ENCODE measurements around the gene PTS.

PTS gene

DNA sequence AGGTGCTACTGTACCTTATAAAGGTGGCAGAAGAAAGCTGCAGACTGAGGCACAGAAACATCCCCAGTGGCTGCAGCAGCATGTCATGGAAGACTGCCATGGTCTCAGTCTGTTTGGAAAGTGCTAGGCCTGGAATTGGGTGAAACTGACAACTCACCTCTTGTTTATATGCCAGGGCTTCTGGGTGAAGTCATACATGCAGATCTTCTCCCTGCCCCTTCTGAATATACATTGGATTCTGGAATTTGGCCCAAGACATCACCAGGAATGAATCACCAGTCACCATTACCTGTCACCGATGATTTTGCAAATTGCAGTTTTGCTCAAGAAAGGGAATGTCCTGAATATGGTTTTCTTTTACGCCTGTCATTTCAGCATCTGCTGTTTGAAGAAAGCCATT is 34.3 kb downstream of the PTS start, which contains the start of gene PLET1:
Gene PLET1, minus strand, starts transcription at position 371 of the 400 bp plus-strand sequence. Its CDS starts 271 bp downstream, at position 100.
- in situ Hi-C loops (cut with HindIII; ENCODE audit: low sequenced_read_pairs), result no loop called here

DNA sequence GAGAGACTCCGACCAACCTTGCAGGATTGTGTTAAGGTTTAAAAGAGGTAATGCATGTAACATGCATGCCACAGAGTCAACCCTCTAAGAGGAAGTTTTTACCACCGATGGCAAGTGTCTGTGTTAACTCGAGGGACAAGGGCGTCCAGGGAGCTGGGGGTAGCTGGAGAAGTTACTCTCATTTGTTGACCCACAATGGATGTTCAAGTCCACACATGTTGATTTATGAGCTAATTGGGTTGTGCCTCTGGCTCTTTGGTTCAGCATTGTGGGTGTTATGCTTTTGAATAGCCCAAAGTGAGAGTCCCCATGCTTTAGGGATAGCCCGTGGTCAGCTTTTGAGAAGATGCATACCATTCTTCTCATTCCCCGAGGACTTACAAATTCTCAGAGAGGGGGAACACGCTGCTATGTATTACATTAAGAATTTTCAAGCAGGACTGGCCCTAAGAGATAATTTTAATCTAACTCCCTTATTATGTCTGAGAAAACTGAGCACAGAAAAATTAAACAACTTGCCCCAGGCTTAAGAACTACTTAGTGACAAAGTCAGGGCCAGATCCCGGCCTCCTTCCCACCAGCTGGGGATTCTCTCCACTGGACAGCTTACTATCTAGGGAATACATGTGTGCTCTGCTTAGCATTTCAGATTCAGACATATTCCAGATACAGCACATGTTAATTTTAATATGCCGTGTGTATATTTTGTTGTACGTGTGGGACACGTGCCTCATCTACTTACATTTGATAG is 39.6 kb downstream of the PTS start:
- in situ Hi-C loops (cut with HindIII; ENCODE audit: low sequenced_read_pairs), result no loop called here

DNA sequence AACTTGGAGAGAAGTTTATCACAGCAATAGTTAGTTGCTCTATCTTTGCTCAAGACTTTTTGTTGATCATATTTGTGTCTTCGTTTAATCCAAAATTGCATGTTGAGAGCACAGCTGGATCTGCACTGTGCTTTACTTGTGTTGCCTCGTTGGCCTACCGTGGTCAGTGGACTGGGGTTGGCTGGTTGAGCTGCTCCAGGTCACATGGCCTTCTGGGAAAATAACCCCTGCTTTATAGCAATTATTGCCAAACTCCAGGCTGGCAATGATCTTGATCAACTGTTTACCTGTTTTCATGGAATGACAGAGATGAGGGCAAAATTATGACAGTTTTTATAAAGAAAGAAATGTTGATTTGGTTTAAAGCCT is 40.2 kb downstream of the PTS start:
- in situ Hi-C loops (cut with HindIII; ENCODE audit: low sequenced_read_pairs), result no loop called here

DNA sequence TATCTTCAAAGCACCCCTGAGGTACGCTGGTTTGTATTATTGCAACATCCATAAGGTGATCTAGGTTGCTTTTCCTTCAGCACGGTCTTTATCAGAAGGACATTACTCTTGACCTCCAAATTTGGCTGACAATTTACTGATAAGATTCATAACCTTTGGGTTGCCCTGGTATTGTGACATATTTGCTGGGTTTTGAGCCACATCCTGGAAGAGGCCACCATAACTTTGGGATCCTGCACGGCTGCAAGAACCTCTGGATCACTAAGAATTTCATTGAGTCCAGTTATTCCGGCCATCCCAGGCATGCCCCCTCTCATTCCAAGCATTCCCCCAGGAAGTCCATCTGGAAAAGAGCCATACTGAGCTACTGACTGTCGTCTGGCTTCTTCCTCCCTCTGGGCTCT is 41.0 kb downstream of the PTS start:
- in situ Hi-C loops (cut with HindIII; ENCODE audit: low sequenced_read_pairs), result no loop called here

DNA sequence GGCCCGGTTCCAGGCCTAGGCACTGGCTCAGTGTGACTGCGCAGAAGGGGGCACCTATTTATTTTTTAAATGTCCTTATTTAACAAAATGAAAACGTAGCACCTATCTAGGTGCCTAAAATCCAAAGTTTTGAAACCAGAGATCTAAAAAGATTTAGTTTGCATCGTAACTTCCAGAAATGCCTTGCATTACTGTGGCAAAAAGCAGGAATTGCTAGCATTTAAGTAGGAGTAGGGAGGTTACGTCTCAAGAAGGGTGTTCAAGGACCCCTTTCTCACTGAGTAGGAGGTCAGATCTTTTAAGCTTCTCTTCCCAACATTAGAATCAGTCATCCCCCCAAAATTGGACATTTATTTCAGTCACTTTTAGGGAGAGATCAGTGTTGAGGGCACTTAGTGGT is 42.2 kb downstream of the PTS start:
- in situ Hi-C loops (cut with HindIII; ENCODE audit: low sequenced_read_pairs), result no loop called here

DNA sequence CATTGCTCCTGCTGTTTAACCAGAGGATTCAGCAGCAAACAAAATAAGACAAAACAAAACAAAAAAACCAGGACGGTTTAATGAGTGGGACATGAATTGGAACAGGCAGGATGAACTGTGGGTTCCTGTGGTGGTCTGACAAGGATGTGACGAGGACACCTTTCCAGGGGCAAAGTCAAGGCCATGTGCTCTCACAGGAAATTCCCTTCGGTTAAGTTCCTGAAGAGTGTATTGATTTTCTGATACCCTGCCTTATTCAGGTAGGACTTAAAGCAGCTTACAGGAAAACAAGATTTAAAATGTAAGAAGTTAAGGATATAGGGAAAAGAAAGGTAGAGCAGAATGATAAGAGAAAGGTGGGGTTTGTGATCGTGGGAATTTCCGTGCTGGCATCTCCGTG is 42.9 kb downstream of the PTS start:
- in situ Hi-C loops (cut with HindIII; ENCODE audit: low sequenced_read_pairs), result no loop called here

DNA sequence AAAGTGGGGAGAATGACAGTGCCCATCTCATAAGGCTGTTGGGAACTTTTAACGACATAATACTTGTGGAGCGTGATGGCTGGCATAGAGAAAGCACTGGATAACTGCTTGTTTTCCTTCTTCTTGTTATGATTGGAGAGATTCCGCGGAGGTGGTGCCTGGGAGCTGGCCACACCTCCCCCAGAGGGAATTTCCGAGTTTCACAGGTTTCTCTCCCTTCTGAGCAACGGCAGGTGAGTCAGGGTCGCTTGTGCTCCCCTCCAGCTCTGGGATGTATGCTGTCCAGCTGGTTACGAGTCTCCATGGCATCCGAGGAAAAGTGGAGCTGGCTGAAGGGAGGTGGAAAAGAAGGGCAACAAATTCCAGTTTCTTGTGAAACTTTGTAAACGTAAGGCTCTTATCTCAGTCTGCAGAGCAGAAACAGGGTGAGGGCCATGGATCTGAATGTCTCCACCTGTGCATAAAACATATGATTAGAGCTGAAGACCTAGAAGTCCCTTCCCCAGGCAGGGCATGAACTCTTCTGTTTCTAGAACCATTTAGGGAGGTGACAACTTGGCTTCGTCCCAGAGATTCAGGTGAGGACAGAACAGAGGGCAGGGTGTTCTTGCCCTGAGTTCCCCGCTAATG is 44.4 kb downstream of the PTS start:
- in situ Hi-C loops (cut with HindIII; ENCODE audit: low sequenced_read_pairs), result no loop called here

DNA sequence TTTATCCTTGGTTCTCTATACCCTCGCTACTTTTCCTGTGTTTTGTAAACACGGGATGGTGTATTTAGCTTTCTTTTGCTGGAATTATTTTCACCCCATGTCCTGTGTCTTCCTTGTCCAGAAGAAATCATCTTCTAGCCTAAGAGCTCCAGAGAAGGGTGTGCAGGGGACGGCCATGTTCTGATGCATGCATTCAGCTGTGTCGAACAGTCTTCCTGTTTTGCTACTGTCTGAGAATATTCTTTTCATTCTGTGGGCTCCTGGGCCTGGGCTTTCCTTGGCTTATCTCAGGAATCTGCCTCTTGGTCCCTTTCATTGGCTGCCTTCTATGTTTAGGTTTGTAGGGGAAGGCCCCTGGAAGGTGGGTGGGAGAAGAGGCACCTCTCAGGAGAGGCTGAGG is 45.0 kb downstream of the PTS start:
- in situ Hi-C loops (cut with HindIII; ENCODE audit: low sequenced_read_pairs), result no loop called here

DNA sequence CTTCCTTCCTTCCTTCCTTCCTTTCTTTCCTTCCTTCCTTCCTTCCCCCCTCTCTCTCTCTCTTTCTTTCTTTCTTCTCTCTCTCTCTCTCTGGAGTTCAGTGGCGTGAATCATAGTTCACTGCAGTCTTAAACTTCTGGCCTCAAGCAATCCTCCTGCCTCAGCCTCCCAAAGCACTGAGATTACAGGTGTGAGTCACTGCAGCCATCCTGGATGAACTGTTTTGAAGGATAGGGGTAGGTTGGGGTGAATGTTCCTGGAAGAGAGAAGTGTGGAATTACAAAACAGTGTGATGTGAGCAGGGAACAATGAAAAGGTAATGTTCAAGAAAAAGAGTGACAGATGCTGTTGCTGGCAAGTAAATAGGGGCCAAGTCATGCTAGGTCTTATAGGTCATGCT is 46.8 kb downstream of the PTS start:
- in situ Hi-C loops (cut with HindIII; ENCODE audit: low sequenced_read_pairs), result no loop called here

DNA sequence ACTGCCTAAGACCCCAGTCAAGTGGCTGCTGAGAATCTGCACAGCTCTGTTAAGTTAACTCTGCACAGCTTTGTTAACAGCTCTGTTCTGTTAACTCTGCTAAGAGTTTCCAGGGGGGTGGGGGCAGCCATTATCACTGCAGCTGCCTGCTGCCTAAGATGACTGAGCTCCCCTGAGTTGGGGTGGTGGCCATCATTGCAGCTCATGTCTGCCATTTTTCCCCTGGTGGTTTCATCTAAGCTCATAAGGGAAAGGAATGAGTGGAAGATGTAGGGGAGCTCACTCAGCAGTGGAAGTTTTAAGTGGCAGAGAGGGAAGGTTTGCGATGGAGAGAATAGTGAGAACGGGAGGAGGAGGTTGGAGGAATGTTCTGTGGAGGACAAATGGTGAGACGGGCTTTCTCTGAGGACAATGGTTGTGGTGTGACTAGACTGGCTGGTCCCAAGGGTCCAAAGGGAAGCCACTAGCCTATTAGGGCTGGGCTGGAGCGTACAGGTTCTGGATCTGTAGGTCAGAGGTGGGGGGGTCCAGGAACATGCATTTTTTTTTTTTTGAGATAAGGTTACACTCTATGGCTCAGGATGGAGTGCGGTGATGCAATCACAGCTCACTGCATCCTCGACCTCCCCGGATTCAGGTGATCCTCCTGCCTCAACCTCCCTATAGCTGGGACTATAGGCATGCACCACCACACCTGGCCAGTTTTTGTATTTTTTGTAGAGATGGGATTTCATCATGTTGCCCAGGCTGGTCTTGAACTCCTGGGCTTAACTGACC is 48.0 kb downstream of the PTS start:
- in situ Hi-C loops (cut with HindIII; ENCODE audit: low sequenced_read_pairs), result no loop called here

DNA sequence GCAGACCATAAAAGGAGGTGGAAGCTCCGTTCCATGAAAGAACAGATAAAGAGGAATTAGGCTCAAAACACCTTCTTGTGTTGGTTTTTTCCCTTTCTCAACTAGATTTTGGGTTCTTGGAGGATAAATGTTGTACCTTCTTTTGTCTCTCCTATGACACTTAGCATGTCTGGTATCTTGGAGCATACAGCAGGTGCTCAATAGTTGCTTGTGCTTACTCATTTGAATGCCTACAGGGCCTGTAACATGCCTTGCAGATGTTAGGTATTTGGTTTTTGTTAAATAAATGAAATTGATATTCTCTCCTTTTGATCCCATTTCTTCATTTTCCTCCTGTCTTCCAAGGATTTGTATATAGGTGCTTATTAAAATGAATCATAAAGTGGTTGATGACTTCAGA is 50.8 kb downstream of the PTS start:
- in situ Hi-C loops (cut with HindIII; ENCODE audit: low sequenced_read_pairs), result no loop called here

DNA sequence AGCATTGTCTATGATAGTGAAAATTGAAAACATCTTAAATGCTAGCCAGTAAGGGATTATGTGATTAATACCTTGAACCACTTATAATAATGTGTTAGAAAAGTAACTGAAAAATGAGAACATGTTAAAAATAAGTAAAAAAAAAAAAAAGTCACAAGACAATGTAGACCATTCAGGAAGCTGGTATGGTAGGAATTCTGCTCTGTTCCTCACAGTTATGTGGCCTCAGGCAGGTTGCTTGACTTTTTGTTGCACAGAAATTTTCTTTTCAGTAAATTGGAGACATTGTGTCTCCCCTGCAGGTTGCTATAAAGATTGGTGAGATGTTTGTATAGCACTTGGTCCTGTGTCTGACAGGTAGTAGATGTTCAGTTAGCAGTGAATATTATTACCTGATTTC is 51.7 kb downstream of the PTS start:
- in situ Hi-C loops (cut with HindIII; ENCODE audit: low sequenced_read_pairs), result no loop called here

DNA sequence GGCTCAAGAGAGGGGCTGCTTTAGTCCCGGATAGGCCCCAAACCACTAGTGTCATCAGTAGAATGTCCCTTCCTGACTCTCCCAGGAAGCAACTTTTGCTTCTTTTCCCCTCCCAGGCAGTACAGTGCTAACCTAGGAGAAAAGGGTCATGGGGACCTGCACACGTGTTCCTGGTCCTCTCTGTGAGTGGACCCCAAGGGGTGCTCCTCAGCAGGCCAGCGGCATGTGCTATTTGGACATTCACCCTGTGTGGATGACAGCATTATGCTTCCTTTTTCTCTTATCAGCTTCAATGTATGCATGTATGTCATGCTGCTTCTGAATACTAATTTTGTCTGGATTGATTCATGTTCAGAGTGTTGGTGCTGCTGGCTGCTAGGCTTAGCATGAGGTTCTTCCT is 52.6 kb downstream of the PTS start:
- in situ Hi-C loops (cut with HindIII; ENCODE audit: low sequenced_read_pairs), result no loop called here

DNA sequence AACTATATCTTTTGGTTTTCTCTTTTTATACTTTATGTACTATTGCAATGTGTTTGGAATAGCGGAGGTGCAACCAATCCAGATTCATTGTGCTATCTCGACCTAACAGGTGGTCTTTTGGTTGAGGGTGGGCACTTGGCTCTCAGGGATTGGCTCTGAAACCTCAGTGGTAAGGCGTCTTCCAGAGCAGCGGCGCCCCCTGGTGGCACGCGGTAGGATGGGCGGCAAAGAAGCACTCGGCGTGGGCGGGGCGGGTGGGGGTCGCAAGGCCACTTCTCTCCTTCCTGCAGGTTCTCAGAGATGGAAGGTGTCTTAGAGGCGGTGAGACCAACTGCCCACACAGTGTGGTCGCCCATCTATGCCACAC is 53.7 kb downstream of the PTS start:
- in situ Hi-C loops (cut with HindIII; ENCODE audit: low sequenced_read_pairs), result no loop called here

DNA sequence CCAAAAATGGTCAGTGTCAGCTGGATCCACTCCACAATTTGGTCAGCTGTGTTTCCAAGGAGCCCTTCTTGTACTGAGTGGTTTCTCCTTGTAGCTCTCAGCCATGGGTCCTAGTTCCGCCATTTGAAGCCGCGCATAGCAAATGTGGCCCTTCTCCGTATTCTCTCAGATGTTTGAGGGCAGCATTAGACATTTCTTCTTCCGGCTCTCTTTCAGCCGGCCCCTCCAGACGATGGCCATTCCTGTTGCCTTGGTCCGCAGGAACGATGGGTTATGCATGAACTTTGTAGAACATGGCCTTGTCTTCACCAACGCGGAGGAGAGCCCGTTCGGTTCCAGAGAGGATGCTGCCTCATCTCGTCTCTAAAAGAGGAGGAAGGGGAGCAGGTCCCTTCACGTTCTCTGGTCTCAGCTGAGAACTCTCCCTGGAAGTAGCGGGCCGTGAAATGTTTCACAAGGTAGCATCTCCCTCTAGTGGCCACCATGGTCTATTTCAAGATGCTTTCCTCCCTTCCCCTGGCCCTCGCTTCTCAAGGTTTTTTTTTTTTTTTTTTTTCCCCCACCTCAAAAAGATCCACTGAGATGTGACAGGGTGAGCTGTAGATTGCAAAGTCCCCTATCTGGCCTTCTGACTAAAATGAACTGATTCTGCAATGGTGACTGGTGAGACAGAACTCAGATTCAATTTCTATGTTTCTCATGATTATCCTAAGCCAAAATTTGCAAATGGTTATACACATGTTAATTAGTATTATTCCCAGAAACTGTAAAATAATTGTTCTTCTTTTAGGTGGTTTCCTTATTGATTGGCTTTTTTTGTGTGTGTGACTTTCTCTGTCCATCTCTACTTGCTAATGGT is 54.3 kb downstream of the PTS start:
- in situ Hi-C loops (cut with HindIII; ENCODE audit: low sequenced_read_pairs), result no loop called here

DNA sequence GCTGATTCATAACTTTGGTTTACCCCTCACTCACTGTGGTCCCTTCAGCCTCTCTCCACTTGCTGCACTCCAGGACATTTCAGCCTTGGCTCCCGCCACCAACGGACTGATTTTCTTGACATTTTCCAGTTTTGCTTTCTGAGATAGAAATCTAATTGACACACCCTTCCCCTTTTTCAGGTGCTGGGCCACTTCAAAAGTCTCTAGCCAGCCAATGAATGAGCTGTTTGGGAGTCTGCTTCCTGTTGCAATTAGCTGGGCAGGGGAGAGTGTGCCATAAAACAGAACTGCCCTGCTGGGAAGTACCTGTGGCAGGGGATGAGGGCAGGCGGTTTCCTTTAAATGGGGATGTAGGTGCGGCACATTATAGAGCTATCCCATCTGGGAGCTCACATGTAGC is 55.5 kb downstream of the PTS start:
- in situ Hi-C loops (cut with HindIII; ENCODE audit: low sequenced_read_pairs), result no loop called here
